ENCODE data around the gene ERBB3. TPM values are rescaled to one million over a fixed set of nuclear protein-coding genes. Genes with fewer than 3 reads are reported as not detected.

ERBB3 gene
- total RNA-seq, 2 donors from 2014 or later = 45.7 to 51.8 TPM

DNA sequence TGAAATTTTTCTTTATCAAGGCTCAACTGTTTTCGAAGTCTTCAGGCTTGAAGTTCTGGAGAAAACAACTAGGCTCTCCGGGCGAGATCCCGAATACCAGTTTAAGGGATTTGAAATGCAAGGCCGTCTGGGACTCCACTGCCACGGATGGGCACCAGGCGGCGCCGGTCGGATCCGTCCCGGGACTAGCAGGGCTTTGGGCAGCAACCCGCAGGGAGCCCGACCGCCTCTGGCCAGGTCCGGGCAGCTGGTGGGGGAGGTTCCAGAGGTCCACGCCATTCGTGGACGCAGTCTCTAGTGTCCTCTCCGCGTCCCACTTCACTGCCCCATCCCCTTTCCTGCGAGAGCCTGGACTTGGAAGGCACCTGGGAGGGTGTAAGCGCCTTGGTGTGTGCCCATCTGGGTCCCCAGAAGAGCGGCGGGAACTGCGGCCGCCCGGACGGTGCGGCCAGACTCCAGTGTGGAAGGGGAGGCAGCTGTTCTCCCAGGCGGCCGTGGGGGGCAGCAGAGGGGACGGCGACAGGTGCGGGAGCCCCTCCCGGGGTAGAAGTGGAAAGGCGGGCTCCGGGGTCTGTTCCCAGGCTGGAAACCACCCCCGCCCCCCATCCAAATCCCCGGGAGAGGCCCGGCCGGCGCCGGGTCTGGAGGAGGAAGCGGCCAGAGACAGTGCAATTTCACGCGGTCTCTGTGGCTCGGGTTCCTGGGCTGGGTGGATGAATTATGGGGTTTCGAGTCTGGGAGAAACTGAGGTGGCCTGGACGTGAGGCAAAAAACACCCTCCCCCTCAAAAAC lies 838 bp upstream of the ERBB3 start:
- H3K4me3 Mint-ChIP-seq = peak overlapping the region; percentile 81
- WGBS, 2 experiments (ENCODE audit: insufficient coverage in 1 of 2, insufficient read length in 1 of 2) = 2 to 3% methylated on average over 26 to 48 of the region's 50 CpGs
- Histone ChIP-seq H3K27ac (ENCODE audit: low read depth, low read length) (peak overlapping the region; percentile 63), H3K36me3 (ENCODE audit: control insufficient read depth, insufficient read depth, low read length) (peaks cover 3% of the 10 kb centered on the region), H3K4me3 (ENCODE audit: low read length) (peak overlapping the region; percentile 95), H3K9me3 (ENCODE audit: control insufficient read depth, low read length) (no peaks in the 10 kb centered on the region), H3K9ac (ENCODE audit: extremely low read depth, low read length, poor library complexity, severe bottlenecking) (peak overlapping the region; percentile 72), H3K4me1 (ENCODE audit: control insufficient read depth, insufficient read depth, low read length) (no peaks in the 10 kb centered on the region), H3K27me3 (ENCODE audit: control insufficient read depth, insufficient read depth, low read length, poor library complexity, severe bottlenecking) (no peaks in the 10 kb centered on the region)
- peak; percentile 100 for DNase-seq
- H3K36me3 Mint-ChIP-seq (ENCODE audit: low read depth) = peaks cover 6% of the 10 kb centered on the region
- peaks cover 16% of the 10 kb centered on the region for H3K4me1 Mint-ChIP-seq
- peaks cover 7% of the 10 kb centered on the region for H3K9me3 Mint-ChIP-seq
- H3K27ac Mint-ChIP-seq = peak overlapping the region; percentile 95
- H3K27me3 Mint-ChIP-seq (ENCODE audit: insufficient read depth) = no peaks in the 10 kb centered on the region
- TF ChIP-seq, protein P1, sequence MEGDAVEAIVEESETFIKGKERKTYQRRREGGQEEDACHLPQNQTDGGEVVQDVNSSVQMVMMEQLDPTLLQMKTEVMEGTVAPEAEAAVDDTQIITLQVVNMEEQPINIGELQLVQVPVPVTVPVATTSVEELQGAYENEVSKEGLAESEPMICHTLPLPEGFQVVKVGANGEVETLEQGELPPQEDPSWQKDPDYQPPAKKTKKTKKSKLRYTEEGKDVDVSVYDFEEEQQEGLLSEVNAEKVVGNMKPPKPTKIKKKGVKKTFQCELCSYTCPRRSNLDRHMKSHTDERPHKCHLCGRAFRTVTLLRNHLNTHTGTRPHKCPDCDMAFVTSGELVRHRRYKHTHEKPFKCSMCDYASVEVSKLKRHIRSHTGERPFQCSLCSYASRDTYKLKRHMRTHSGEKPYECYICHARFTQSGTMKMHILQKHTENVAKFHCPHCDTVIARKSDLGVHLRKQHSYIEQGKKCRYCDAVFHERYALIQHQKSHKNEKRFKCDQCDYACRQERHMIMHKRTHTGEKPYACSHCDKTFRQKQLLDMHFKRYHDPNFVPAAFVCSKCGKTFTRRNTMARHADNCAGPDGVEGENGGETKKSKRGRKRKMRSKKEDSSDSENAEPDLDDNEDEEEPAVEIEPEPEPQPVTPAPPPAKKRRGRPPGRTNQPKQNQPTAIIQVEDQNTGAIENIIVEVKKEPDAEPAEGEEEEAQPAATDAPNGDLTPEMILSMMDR (conservative IDR thresholded peaks at IDR 0.05) = peak; percentile 85

DNA sequence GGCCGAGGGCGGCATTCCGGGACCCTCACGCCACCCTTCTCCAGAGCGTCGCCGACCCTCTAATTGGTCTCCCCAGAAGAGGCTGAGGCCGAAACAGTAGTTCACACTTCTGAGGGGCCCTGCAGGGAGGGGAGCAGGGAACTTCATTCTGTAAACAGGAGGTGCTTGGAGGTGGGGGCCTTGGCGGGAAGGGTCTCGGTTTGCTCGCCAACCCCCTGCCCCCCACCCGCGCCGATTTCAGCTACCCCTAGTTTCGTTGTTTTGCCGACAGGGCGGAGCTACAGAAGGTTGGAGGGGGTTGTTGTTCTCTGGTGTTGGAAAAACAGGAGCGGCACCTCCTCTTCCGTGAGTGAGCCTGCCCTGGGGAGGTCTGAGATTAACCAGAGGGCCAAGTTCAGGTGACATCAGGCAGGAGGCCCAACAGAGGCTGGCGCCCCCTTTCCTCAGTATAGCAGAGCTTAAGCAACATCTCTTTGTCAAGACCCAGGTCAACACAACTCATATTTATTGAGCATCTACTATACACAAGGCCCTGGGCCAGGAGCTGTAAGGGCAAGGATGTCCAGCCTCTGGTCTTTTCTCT lies 682 bp downstream of the ERBB3 start:
- WGBS, 2 experiments (ENCODE audit: insufficient coverage in 1 of 2, insufficient read length in 1 of 2) = 3 to 14% methylated on average over 4 to 20 of the region's 20 CpGs
- H3K36me3 Mint-ChIP-seq (ENCODE audit: low read depth) = peaks cover 15% of the 10 kb centered on the region
- peak overlapping the region; percentile 95 for H3K27ac Mint-ChIP-seq
- H3K4me1 Mint-ChIP-seq = peaks cover 16% of the 10 kb centered on the region
- H3K27me3 Mint-ChIP-seq (ENCODE audit: insufficient read depth) = no peaks in the 10 kb centered on the region
- Histone ChIP-seq H3K27ac (ENCODE audit: low read depth, low read length) (no peak overlapping the region), H3K36me3 (ENCODE audit: control insufficient read depth, insufficient read depth, low read length) (peaks cover 8% of the 10 kb centered on the region), H3K4me3 (ENCODE audit: low read length) (peak overlapping the region; percentile 95), H3K9me3 (ENCODE audit: control insufficient read depth, low read length) (no peaks in the 10 kb centered on the region), H3K9ac (ENCODE audit: extremely low read depth, low read length, poor library complexity, severe bottlenecking) (peak overlapping the region; percentile 72), H3K27me3 (ENCODE audit: control insufficient read depth, insufficient read depth, low read length, poor library complexity, severe bottlenecking) (no peaks in the 10 kb centered on the region), H3K4me1 (ENCODE audit: control insufficient read depth, insufficient read depth, low read length) (no peaks in the 10 kb centered on the region)
- H3K9me3 Mint-ChIP-seq = peaks cover 7% of the 10 kb centered on the region
- TF ChIP-seq, protein P1 (conservative IDR thresholded peaks at IDR 0.05) = peak; percentile 23
- DNase-seq = peak; percentile 88
- H3K4me3 Mint-ChIP-seq = peak overlapping the region; percentile 81

DNA sequence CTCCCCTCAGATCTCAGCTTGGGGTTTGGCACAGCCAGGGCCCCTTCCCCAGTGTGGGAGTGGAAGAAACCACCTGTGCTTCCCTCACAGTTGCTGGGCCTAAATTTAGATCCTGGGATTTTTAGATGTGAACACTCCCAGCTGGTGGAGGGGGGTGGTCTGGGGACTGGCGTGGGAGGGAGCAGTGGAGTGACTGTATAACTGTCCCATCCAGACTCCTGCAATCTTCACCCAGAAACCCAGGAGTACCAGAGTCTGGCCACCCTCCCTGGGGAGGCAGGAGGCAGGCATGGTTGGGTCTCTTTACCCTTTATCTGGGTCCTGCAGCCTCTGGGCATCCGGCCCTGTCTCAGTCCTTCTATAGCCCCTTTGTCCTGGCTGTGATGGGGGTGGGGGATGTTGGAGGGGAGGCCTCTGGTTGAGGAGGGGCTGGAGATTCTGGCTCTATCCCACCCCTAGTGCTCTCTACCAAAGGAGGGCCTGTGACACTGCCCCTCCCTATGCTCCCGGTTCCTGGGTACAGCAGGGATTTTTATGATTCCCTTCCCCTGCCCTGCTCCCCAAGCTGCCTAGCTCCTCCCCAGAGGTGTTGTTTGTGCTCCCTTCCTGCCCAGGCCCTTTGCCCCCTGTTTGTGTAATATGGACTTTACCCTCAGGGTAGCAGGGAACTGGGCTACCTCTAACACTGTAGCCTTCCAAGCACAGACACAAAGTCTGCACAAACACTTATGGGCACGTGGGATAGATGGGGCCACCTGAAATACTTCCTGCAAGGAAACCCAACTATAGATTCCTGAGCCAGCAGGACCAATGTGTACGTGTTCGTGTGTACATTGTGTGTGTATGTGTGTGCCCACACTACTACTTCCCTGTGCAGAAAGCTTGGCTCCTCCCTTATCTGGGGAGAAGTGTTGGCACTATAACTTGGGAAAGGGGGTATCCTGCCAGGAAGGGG lies 1.7 kb downstream of the ERBB3 start:
- DNase-seq = no peak
- Histone ChIP-seq H3K9me3 (ENCODE audit: control insufficient read depth, low read length) (no peaks in the 10 kb centered on the region), H3K27me3 (ENCODE audit: control insufficient read depth, insufficient read depth, low read length, poor library complexity, severe bottlenecking) (no peaks in the 10 kb centered on the region), H3K4me1 (ENCODE audit: control insufficient read depth, insufficient read depth, low read length) (no peaks in the 10 kb centered on the region), H3K36me3 (ENCODE audit: control insufficient read depth, insufficient read depth, low read length) (peaks cover 17% of the 10 kb centered on the region), H3K4me3 (ENCODE audit: low read length) (peak overlapping the region; percentile 95), H3K27ac (ENCODE audit: low read depth, low read length) (peak overlapping the region; percentile 44), H3K9ac (ENCODE audit: extremely low read depth, low read length, poor library complexity, severe bottlenecking) (no peak overlapping the region)
- peaks cover 23% of the 10 kb centered on the region for H3K36me3 Mint-ChIP-seq (ENCODE audit: low read depth)
- peaks cover 4% of the 10 kb centered on the region for H3K9me3 Mint-ChIP-seq
- 83% methylated on average over 1 to 6 of the region's 6 CpGs for WGBS, 2 experiments (ENCODE audit: insufficient coverage in 1 of 2, insufficient read length in 1 of 2)
- peak overlapping the region; percentile 95 for H3K27ac Mint-ChIP-seq
- no peaks in the 10 kb centered on the region for H3K27me3 Mint-ChIP-seq (ENCODE audit: insufficient read depth)
- H3K4me1 Mint-ChIP-seq = peaks cover 16% of the 10 kb centered on the region
- TF ChIP-seq, protein P1 (conservative IDR thresholded peaks at IDR 0.05) = no peak
- peak overlapping the region; percentile 81 for H3K4me3 Mint-ChIP-seq
